SIG-M5 treated with dmso at 0.1 percent for 504 hours (cell line): ENCODE data around the gene RNF182.

ENCODE experiments used
- DNase-seq: peaks from one replicate; lab custom pipeline; 2025; ENCODE audit not compliant: unreplicated experiment; lab: John Stamatoyannopoulos, UW

The RNF182 gene

DNA sequence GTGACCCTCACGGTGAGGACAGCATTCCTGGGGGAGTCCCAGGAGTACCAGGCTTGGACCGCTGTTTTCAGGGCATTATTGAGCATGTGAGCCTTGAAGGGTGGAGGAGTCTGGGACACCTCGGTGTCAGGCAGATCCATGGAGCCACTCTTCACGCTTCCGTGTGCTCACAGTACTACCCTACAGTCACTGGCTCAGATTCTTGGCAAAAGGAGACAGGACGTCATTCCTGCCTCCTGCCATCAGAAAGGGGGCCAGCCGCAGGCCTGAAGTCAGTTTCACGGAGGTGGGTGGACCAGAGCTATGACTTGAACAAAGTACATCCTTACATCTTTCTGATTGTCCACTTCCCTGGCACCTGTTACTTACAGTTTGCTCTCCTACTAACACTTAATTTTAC, 103.9 kb downstream of the RNF182 start:
- no peak for DNase-seq

DNA sequence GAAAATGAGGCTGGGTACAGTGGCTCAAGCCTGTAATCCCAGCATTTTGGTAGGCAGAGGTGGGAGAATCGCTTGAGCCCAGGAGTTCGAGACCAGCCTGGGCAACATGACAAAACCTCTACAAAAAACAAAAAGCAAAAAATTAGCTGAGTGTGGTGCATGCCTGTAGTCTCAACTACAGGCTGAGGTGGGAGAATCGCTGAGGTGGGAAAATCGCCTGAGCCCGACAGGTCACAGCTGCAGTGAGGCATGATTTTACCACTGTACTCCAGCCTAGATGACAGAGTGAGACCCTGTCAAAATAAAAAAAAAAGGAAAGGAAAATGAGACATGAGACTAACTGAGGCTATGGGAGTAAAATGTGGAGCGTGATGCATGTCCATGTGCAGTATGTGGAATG, 104.9 kb downstream of the RNF182 start:
- no peak for DNase-seq
